Astrocyte (in vitro differentiated cells and primary cell): ENCODE data around the gene KLK1. TPM values are rescaled to one million over a fixed set of nuclear protein-coding genes. Genes with fewer than 3 reads are reported as not detected.

Experiments
- DNase-seq: peaks from one replicate; pipeline ENCODE4 v3.0.0-alpha.2; 2010; ENCODE audit warnings: low read depth
- FAIRE-seq: peaks from 2 replicates; lab custom pipeline; 2011; peaks lifted over from hg19 to GRCh38; lab: Jason Lieb, UNC
- H2AFZ ChIP-seq: 2 replicates; pipeline ENCODE4 v1.6.0; 2012; ENCODE audit warnings: low read depth, low read length, inconsistent platforms
- H3K27ac ChIP-seq: 2 replicates; pipeline ENCODE4 v1.5.1; 2011; ENCODE audit warnings: low read depth, low read length, inconsistent platforms
- H3K27me3 ChIP-seq: 2 replicates; pipeline ENCODE4 v1.6.0; 2011; ENCODE audit warnings: low read length, inconsistent platforms; ENCODE audit not compliant: insufficient read depth
- H3K36me3 ChIP-seq: 2 replicates; pipeline ENCODE4 v1.5.1; 2011; ENCODE audit warnings: low read length, inconsistent platforms; ENCODE audit not compliant: insufficient read depth
- H3K4me1 ChIP-seq: 2 replicates; pipeline ENCODE4 v1.5.1; 2011; ENCODE audit warnings: low read length, inconsistent platforms; ENCODE audit not compliant: insufficient read depth
- H3K4me2 ChIP-seq: 2 replicates; pipeline ENCODE4 v1.6.0; 2012; ENCODE audit warnings: low read length, inconsistent platforms
- H3K4me3 ChIP-seq: 2 replicates; pipeline ENCODE4 v1.5.1; 2011; ENCODE audit warnings: low read depth, mild to moderate bottlenecking, low read length, inconsistent platforms; ENCODE audit not compliant: insufficient read depth
- H3K79me2 ChIP-seq: 2 replicates; pipeline ENCODE4 v1.6.0; 2012; ENCODE audit warnings: mild to moderate bottlenecking, low read length, inconsistent platforms; ENCODE audit not compliant: insufficient read depth
- H3K9ac ChIP-seq: 2 replicates; pipeline ENCODE4 v1.6.0; 2012; ENCODE audit warnings: mild to moderate bottlenecking, low read length, inconsistent platforms
- H3K9me3 ChIP-seq: 2 replicates; pipeline ENCODE4 v1.5.1; 2012; ENCODE audit warnings: low read depth, mild to moderate bottlenecking, low read length, inconsistent platforms; ENCODE audit not compliant: insufficient read depth
- H4K20me1 ChIP-seq: 2 replicates; pipeline ENCODE4 v1.6.0; 2012; ENCODE audit warnings: low read length, inconsistent platforms; ENCODE audit not compliant: insufficient read depth
- H3K27ac Mint-ChIP-seq: one replicate; pipeline ENCODE4 v1.8.0; 2021; ENCODE audit warnings: mild to moderate bottlenecking, mixed read lengths; ENCODE audit not compliant: unreplicated experiment
- H3K27me3 Mint-ChIP-seq: one replicate; pipeline ENCODE4 v1.8.0; 2021; ENCODE audit warnings: low read depth, mixed read lengths; ENCODE audit not compliant: unreplicated experiment
- H3K36me3 Mint-ChIP-seq: one replicate; pipeline ENCODE4 v1.8.0; 2021; ENCODE audit warnings: low read depth, mixed read lengths; ENCODE audit not compliant: unreplicated experiment
- H3K4me1 Mint-ChIP-seq: one replicate; pipeline ENCODE4 v1.8.0; 2021; ENCODE audit warnings: low read depth, mixed read lengths; ENCODE audit not compliant: unreplicated experiment
- H3K4me3 Mint-ChIP-seq: one replicate; pipeline ENCODE4 v1.8.0; 2021; ENCODE audit warnings: mild to moderate bottlenecking, moderate library complexity, mixed read lengths; ENCODE audit not compliant: unreplicated experiment
- H3K9me3 Mint-ChIP-seq: one replicate; pipeline ENCODE4 v1.8.0; 2021; ENCODE audit warnings: mild to moderate bottlenecking, mixed read lengths; ENCODE audit not compliant: unreplicated experiment
- EZH2 ChIP-seq: IDR thresholded peaks from 2 replicates; pipeline ENCODE4 v1.6.1; 2012; ENCODE audit warnings: mild to moderate bottlenecking, low read length, inconsistent platforms; ENCODE audit not compliant: insufficient read depth
- total RNA-seq: library from RNA; stranded (reverse); gene quantifications from 2 replicates; pipeline ENCODE4 v1.2.1, GENCODE V29; 2021
- TF ChIP-seq, protein P1 (sequence below): IDR thresholded peaks from 2 replicates; pipeline ENCODE4 v1.5.1; 2011; ENCODE audit warnings: low read depth, mild to moderate bottlenecking, inconsistent platforms, low read length, moderate library complexity; ENCODE audit not compliant: insufficient read depth

Gene KLK1
- total RNA-seq, 1 donor from 2014 or later: not detected

DNA sequence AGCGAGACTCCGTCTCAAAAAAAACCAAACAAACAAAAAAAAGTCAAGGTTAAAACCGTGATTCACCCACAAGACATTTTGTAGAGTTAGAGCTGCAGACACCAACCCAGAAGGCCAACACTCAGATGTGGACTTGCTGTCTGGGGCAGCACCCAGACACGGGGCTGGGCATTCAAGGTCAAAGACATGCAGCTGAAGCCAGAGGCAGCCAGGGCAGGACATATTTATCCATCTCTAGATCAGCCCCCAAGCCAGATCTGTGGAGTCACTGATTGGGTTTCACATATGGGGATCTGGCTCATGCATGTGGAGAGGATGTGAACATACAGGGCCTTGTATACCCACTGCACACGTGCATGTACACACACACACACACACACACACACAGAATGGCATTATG is 6.2 kb upstream of the KLK1 start:
- H3K36me3 ChIP-seq: no peaks in the 10 kb centered on the region
- H3K4me1 ChIP-seq: no peaks in the 10 kb centered on the region
- H2AFZ ChIP-seq: no peak overlapping the region
- TF ChIP-seq, protein P1, sequence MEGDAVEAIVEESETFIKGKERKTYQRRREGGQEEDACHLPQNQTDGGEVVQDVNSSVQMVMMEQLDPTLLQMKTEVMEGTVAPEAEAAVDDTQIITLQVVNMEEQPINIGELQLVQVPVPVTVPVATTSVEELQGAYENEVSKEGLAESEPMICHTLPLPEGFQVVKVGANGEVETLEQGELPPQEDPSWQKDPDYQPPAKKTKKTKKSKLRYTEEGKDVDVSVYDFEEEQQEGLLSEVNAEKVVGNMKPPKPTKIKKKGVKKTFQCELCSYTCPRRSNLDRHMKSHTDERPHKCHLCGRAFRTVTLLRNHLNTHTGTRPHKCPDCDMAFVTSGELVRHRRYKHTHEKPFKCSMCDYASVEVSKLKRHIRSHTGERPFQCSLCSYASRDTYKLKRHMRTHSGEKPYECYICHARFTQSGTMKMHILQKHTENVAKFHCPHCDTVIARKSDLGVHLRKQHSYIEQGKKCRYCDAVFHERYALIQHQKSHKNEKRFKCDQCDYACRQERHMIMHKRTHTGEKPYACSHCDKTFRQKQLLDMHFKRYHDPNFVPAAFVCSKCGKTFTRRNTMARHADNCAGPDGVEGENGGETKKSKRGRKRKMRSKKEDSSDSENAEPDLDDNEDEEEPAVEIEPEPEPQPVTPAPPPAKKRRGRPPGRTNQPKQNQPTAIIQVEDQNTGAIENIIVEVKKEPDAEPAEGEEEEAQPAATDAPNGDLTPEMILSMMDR: no peak
- no peak for TF ChIP-seq EZH2
- no peaks in the 10 kb centered on the region for H3K9me3 ChIP-seq
- no peak overlapping the region for H3K9ac ChIP-seq
- no peaks in the 10 kb centered on the region for H4K20me1 ChIP-seq
- H3K4me2 ChIP-seq: no peak overlapping the region
- H3K27ac Mint-ChIP-seq: no peak overlapping the region
- no peak overlapping the region for H3K4me3 ChIP-seq
- H3K9me3 Mint-ChIP-seq: peaks cover 12% of the 10 kb centered on the region
- H3K36me3 Mint-ChIP-seq: no peaks in the 10 kb centered on the region
- H3K27me3 ChIP-seq: no peaks in the 10 kb centered on the region
- no peak overlapping the region for H3K4me3 Mint-ChIP-seq
- no peaks in the 10 kb centered on the region for H3K4me1 Mint-ChIP-seq
- H3K27me3 Mint-ChIP-seq: peaks cover 49% of the 10 kb centered on the region
- no peak overlapping the region for H3K27ac ChIP-seq
- H3K79me2 ChIP-seq: no peaks in the 10 kb centered on the region
- FAIRE-seq (no peak), DNase-seq (no peak)

DNA sequence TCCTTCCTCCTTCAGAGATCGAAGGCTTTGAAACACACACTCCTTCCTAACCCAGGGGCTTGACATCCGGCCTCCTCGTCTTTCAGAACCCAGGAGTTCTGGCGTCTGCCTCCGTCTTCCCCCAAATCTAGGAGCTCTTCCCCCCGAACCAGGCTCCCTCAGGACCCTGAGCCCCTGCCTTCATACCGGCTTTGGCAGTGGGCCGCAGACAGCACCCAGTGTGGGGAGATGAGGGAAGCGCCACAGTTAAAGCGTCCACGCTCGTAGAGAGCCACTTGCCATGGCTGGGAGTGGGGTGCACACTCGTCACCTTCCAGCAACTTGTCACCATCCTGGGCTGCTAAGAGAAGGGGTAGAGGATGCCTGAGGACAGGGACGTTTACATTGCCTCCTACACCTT is 3.9 kb upstream of the KLK1 start:
- peaks cover 52% of the 10 kb centered on the region for H3K27me3 Mint-ChIP-seq
- DNase-seq (no peak), FAIRE-seq (no peak)
- H3K9me3 Mint-ChIP-seq: peaks cover 15% of the 10 kb centered on the region
- Histone ChIP-seq H3K9me3 (no peaks in the 10 kb centered on the region), H3K4me2 (no peak overlapping the region), H2AFZ (no peak overlapping the region), H3K36me3 (no peaks in the 10 kb centered on the region), H3K9ac (no peak overlapping the region), H3K79me2 (no peaks in the 10 kb centered on the region), H3K4me1 (no peaks in the 10 kb centered on the region), H3K27ac (no peak overlapping the region), H3K4me3 (no peak overlapping the region), H4K20me1 (no peaks in the 10 kb centered on the region), H3K27me3 (no peaks in the 10 kb centered on the region)
- no peaks in the 10 kb centered on the region for H3K36me3 Mint-ChIP-seq
- H3K4me3 Mint-ChIP-seq: no peak overlapping the region
- H3K27ac Mint-ChIP-seq: no peak overlapping the region
- TF ChIP-seq, protein P1: no peak
- TF ChIP-seq EZH2: no peak
- no peaks in the 10 kb centered on the region for H3K4me1 Mint-ChIP-seq

DNA sequence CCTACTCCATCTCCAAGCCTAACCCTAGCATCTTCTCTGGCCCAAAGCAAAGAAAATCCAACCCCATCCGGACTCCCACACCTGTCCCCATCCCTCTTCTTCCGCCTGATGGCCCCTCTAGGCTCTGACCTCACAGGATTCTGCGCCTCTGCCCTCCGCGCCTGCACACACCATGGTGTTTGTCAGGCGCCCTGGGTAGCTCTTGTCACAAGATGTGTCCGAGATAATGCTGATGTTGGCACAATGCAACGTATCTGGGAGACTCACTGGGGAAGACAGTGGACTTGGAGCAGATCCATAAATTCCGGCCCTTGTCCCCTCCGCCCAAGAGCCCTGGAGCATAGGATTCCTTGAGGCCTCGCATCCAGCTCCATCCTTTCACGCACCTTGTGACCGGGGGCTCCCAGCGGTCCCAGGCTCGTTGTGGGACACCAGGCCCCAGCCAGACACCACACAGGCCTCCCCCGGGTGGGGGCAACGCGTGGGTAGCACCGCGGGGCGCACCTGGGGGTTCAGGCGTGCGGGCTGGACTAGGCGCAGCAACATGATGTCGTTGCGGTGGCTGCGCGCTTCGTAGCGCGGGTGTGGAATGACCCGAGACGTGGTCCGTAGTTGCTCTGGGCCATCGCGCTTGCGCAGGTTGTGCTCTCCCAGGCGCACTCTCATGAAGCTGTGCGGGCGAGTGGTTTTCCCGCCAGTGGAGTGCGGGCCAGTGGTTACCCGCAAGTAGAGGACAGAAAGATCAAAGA is 3.1 kb upstream of the KLK1 start:
- H3K9me3 ChIP-seq: no peaks in the 10 kb centered on the region
- no peaks in the 10 kb centered on the region for H3K4me1 ChIP-seq
- H3K27me3 Mint-ChIP-seq: peaks cover 58% of the 10 kb centered on the region
- no peaks in the 10 kb centered on the region for H3K27me3 ChIP-seq
- H3K4me1 Mint-ChIP-seq: no peaks in the 10 kb centered on the region
- H2AFZ ChIP-seq: no peak overlapping the region
- H3K4me3 Mint-ChIP-seq: no peak overlapping the region
- H3K4me3 ChIP-seq: no peak overlapping the region
- FAIRE-seq: no peak
- peaks cover 15% of the 10 kb centered on the region for H3K9me3 Mint-ChIP-seq
- no peak overlapping the region for H3K27ac Mint-ChIP-seq
- no peak for DNase-seq
- no peaks in the 10 kb centered on the region for H3K79me2 ChIP-seq
- H3K4me2 ChIP-seq: no peak overlapping the region
- H3K36me3 Mint-ChIP-seq: no peaks in the 10 kb centered on the region
- no peaks in the 10 kb centered on the region for H4K20me1 ChIP-seq
- no peaks in the 10 kb centered on the region for H3K36me3 ChIP-seq
- no peak overlapping the region for H3K9ac ChIP-seq
- no peak overlapping the region for H3K27ac ChIP-seq
- TF ChIP-seq, protein P1: no peak
- no peak for TF ChIP-seq EZH2
